GM12891 (cell line): Measurements from ENCODE around the gene DYRK4.

Experiments used
- DNase-seq: peaks from one replicate; pipeline ENCODE4 v3.0.0; 2011; ENCODE audit warnings: low spot score; ENCODE audit not compliant: insufficient read length
- FAIRE-seq: peaks from 2 replicates; lab custom pipeline; 2011; peaks lifted over from hg19 to GRCh38; lab: Jason Lieb, UNC
- PAX5 ChIP-seq: IDR thresholded peaks from 2 replicates; pipeline ENCODE4 v1.6.1; 2011; ENCODE audit warnings: low read length, moderate library complexity, mild to moderate bottlenecking; ENCODE audit not compliant: insufficient read depth, severe bottlenecking
- POLR2A ChIP-seq: IDR thresholded peaks from 2 replicates; pipeline ENCODE4 v1.6.1; 2011; ENCODE audit warnings: low read depth, low read length, control low read depth
- POLR2AphosphoS5 ChIP-seq: IDR thresholded peaks from 2 replicates; pipeline ENCODE4 v1.6.1; 2011; ENCODE audit warnings: low read depth, low read length, control low read depth
- POU2F2 ChIP-seq: IDR thresholded peaks from 2 replicates; pipeline ENCODE4 v1.6.1; 2011; ENCODE audit warnings: low read depth, mild to moderate bottlenecking, control low read depth, low read length, moderate library complexity
- SPI1 ChIP-seq: IDR thresholded peaks from 2 replicates; pipeline ENCODE4 v1.6.1; 2011; ENCODE audit warnings: low read depth, low read length, control low read depth
- TAF1 ChIP-seq: IDR thresholded peaks from 2 replicates; pipeline ENCODE4 v1.6.1; 2011; ENCODE audit warnings: low read depth, low read length, control low read depth

DYRK4 gene

DNA sequence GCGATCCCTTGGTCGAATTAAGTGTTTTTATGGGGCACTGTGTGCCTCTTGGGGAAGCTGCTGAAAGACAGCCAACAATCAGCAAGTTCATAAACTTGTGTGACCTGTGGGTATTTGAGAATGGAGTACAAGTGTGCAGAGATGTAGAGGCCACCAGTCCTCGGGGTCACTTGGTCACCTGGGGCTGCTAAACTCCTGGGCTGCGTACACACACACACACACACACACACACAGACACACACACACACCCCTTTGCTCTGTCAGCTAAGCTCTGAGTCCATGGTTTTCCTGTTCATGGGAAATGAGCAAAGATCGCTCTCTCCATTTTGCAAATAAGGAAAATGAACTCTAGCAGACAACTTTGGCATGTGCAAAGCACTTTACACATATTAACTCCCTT, 24.5 kb downstream of the DYRK4 start:
- no peak for FAIRE-seq
- TF ChIP-seq PAX5 (no peak), POLR2A (no peak)
- no peak for DNase-seq

GRCh38 chr12:4587108-4587507, 25.1 kb downstream of the DYRK4 start:
- TF ChIP-seq PAX5 (no peak), TAF1 (no peak), POLR2A (no peak), SPI1 (no peak), POLR2AphosphoS5 (no peak), POU2F2 (no peak)
- no peak for FAIRE-seq
- no peak for DNase-seq

- DNase-seq = no peak
- TF ChIP-seq TAF1 = no peak
- TF ChIP-seq POLR2AphosphoS5 = no peak
- TF ChIP-seq SPI1 = no peak
- no peak for TF ChIP-seq PAX5
- TF ChIP-seq POLR2A = no peak
- no peak for TF ChIP-seq POU2F2
- no peak for FAIRE-seq
Observed at GRCh38 chr12:4588916-4589315, 26.9 kb downstream of the DYRK4 start.

- DNase-seq (no peak), FAIRE-seq (no peak)
- TF ChIP-seq POU2F2 = no peak
- TF ChIP-seq PAX5 = no peak
- no peak for TF ChIP-seq POLR2AphosphoS5
- TF ChIP-seq SPI1 = no peak
- TF ChIP-seq TAF1 = no peak
- TF ChIP-seq POLR2A = no peak
Observed at GRCh38 chr12:4589941-4590340, 27.9 kb downstream of the DYRK4 start.

DNA sequence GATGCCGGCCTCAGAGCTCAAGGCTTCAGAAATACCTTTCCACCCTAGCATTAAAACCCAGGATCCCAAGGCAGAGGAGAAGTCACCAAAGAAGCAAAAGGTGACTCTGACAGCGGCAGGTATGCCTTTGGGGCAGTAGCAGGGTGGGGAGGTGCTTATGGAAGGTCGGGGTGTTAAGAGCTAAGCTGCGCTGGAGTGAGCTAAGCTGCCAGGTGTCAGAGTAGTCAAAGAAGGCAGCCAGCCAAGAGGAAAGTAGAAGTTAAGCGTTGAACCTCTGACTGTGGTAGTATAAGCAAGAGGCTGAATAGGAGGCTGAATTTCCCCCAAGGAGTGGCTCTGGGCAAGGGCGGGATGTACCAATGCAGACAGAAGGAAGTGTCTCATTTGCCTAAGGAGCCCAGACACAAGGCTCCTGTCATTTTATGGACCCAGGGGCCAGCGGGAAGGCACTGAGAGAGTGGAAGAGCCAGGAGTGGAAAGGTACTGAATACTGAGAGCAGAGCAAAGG, 29.2 kb downstream of the DYRK4 start:
- no peak for DNase-seq
- no peak for FAIRE-seq
- TF ChIP-seq POU2F2 (no peak), PAX5 (no peak), SPI1 (no peak), POLR2A (no peak), POLR2AphosphoS5 (no peak), TAF1 (no peak)

DNA sequence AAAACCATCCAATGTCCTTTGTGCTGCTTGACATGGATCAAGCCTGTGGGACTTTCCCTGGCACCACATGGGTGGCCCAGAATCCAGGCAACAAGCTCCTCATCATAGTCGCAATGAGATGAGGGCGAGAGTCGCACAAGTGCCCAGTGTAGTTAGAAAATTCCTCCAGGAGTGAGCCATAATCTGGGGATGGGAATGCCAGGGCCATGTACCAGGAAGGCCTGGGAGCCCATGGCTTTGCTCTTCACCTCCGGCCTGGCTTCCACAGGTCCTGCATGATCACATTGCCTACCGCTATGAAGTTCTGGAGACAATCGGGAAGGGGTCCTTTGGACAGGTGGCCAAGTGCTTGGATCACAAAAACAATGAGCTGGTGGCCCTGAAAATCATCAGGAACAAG, 33.9 kb downstream of the DYRK4 start:
- TF ChIP-seq TAF1 (no peak), POLR2A (no peak), SPI1 (no peak), POU2F2 (no peak), POLR2AphosphoS5 (no peak), PAX5 (no peak)
- DNase-seq (no peak), FAIRE-seq (no peak)

- TF ChIP-seq POU2F2 = no peak
- TF ChIP-seq PAX5 = no peak
- TF ChIP-seq POLR2AphosphoS5 = no peak
- no peak for TF ChIP-seq SPI1
- no peak for TF ChIP-seq TAF1
- TF ChIP-seq POLR2A = no peak
- DNase-seq (no peak), FAIRE-seq (no peak)
Observed at GRCh38 chr12:4603421-4603820, 41.4 kb downstream of the DYRK4 start.

GRCh38 chr12:4603946-4604345, 41.9 kb downstream of the DYRK4 start:
- DNase-seq (no peak), FAIRE-seq (no peak)
- no peak for TF ChIP-seq POLR2A
- no peak for TF ChIP-seq TAF1
- TF ChIP-seq POLR2AphosphoS5 = no peak
- TF ChIP-seq SPI1 = no peak
- TF ChIP-seq POU2F2 = no peak
- no peak for TF ChIP-seq PAX5

DNA sequence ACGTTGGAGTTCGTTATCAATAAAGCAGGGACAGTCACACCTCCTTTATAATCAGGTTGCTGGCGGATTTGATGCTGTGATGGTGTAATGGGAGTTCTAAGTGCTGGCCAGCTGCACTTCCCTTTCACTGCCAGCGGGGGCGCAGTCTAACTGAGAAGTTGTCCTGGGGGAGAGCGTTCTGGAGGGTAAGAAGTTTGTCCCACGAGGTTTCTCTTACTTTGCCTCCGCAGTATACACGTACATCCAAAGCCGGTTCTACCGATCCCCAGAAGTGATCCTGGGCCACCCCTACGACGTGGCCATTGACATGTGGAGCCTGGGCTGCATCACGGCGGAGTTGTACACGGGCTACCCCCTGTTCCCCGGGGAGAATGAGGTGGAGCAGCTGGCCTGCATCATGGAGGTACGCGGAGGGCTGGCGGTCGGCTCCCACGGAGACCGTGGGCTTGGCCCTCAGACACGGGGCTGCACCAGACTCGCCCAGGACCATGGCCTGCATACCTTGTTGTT, 42.7 kb downstream of the DYRK4 start:
- TF ChIP-seq POU2F2 = peak; percentile 34; the same call in 1 of the 2 replicates
- peak; percentile 51; the same call in 1 of the 2 replicates for TF ChIP-seq POLR2A
- TF ChIP-seq PAX5 = no peak
- TF ChIP-seq SPI1 = peak; percentile 71
- TF ChIP-seq TAF1 = peak; percentile 22; the same call in 1 of the 2 replicates
- TF ChIP-seq POLR2AphosphoS5 = peak; percentile 47; the same call in 1 of the 2 replicates
- peak; percentile 98 for FAIRE-seq
- DNase-seq = peak; percentile 56

DNA sequence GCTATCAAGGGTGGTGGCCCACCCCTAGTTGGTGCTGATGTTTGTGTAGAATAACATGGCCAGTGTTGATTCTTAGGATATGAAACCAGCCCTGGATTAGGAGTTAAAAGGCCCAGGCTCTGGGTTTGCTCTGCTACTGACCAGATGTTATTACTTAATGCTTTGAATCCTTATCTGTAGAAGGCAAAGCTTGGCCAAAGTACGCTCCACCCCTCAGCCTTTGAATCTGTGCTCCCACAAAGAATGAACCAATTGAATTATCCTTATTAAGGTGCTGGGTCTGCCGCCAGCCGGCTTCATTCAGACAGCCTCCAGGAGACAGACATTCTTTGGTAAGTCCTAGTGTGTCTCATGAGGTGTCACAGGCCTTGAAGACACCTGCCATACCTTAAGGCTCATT, 45.0 kb downstream of the DYRK4 start:
- FAIRE-seq (no peak), DNase-seq (no peak)
- TF ChIP-seq TAF1 = no peak
- TF ChIP-seq POLR2A = no peak
- no peak for TF ChIP-seq POLR2AphosphoS5
- no peak for TF ChIP-seq PAX5
- TF ChIP-seq POU2F2 = no peak

GRCh38 chr12:4609071-4609470, 47.1 kb downstream of the DYRK4 start:
- DNase-seq (no peak), FAIRE-seq (no peak)
- TF ChIP-seq POLR2A (no peak), PAX5 (no peak), TAF1 (no peak), POU2F2 (no peak), POLR2AphosphoS5 (no peak), SPI1 (no peak)
